ENCODE measurements around the gene PQBP1.
A peak's percentile ranks its signal among the peaks of the same experiment; 100 is the strongest.

The PQBP1 gene

GRCh38 chrX:48924270-48924669, 26.5 kb downstream of the PQBP1 start:
- DNase-seq (ENCODE audit: low read depth) = no peak

DNA sequence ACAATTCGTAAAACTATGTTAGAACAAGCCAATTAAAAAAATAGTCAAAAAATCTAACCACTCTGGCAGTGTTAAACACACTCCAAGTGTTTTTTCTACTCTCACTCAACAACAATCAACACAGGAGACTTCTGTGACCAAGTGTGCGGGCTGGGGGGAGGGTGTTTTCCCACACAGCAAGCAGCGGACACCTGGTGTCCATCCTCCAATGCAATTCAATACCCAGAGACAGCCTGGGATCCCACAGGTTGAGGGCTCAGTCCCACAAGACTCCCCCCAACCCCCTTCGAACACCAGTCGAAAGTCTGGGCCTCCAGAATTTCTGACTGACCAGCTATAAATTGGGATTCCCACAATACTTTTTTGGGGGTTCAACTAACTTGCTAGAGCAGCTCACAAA, 29.4 kb downstream of the PQBP1 start:
- no peak for DNase-seq (ENCODE audit: low read depth)

- no peak for DNase-seq (ENCODE audit: low read depth)
Observed at GRCh38 chrX:48927736-48928382, 30.1 kb downstream of the PQBP1 start.

DNA sequence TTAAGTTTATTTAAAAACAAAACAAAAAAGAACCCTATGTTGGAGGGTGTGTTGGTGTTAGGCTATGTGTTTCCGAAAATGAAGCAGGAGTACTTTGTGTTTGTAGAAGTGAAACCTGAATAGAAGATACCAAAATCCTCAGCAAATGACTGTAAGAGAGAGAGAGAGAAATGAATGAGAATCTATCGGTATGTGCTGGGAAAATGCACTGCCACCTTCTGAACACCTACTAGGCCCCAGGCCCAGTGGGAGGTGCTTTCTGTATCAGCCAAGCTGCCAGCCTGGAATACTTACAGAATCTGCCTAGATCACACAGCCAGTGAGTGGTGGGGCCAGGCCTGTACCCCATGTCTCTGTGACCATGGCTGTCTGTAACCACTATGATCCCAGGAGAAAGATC, 36.0 kb downstream of the PQBP1 start:
- DNase-seq (ENCODE audit: low read depth) = no peak

GRCh38 chrX:48934581-48935300, 37.0 kb downstream of the PQBP1 start:
- no peak for DNase-seq (ENCODE audit: low read depth)

- DNase-seq (ENCODE audit: low read depth) = no peak
Observed at GRCh38 chrX:48935301-48935670, 37.6 kb downstream of the PQBP1 start.

DNA sequence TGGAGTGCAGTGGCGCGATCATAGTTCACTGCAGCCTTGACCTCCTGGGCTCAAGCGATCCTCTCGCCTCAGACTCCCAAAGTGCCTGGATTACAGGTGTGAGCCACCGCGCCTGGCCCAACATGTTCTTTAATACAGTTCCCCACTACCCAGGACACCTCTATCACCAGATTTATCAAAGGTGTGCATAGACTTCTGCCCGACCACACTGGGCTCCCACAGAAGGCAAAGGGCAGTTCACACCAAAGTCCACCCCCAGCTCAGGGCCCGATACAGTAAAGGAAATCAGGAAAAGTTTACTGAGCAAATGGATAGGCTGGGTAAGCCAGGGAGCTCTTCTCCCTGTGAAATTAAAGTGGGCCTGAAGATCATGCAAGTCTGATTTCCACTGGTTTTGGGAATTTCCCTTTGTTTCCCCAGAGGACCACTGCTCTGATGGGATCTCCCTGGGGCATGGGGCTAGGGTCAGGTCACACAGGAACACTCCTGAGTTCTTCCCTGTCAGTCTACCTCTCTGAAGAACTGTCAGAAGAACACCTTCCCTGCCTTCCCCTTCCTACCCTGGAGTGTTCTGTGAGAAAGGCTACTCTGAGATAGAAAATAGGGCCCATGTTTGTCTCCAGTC, 38.8 kb downstream of the PQBP1 start:
- no peak for DNase-seq (ENCODE audit: low read depth)

- peak; percentile 79 for DNase-seq (ENCODE audit: low read depth)
Observed at GRCh38 chrX:48937054-48937907, 39.6 kb downstream of the PQBP1 start.

GRCh38 chrX:48938721-48939425, 41.1 kb downstream of the PQBP1 start:
- no peak for DNase-seq (ENCODE audit: low read depth)

- no peak for DNase-seq (ENCODE audit: low read depth)
Observed at GRCh38 chrX:48939524-48940228, 41.9 kb downstream of the PQBP1 start.

DNA sequence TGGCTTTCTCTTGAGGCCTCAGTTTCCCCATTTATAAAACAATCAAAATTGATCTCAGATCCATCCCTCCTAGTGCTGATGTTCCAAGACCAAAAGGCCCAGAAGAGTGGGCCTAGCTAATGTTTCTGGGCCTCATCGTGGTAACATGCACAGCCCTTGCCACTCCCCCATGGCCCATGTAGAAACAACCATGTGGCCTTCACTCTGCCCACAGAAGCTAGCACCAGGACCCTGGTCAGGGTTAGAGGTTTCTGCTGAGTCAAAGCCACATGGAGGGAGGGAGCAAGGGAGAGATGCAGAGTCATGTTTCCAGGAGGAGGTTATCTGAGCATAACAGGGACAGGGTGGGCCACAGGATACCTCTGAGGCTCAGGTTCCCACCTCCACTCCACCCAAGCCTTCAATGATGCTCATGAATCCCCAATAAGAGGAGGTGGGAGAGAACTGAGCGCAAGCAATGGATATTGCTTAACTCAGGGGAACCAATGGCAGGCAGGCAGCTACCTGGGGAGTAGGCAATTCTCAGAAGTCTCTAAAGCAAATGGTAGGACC, 42.8 kb downstream of the PQBP1 start:
- no peak for DNase-seq (ENCODE audit: low read depth)

DNA sequence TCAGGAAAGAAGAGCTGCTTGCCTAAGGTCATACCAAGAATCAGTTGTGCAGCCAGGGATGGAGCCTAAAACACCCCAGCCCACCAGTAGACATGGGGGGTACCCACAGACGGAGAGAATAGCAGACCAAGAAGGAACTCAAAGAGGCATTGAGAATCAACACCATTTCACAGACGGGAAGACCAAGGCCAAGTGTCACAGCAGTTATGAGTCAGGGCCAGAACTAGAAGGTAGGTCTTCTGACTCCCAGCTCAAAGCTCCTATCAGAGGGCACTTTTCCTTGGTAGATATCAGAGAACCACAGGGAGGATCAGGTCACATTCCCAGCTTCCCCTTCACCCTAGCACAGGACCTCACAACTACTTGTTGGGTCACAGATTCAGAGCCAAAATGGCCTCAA, 45.2 kb downstream of the PQBP1 start:
- DNase-seq (ENCODE audit: low read depth) = no peak

DNA sequence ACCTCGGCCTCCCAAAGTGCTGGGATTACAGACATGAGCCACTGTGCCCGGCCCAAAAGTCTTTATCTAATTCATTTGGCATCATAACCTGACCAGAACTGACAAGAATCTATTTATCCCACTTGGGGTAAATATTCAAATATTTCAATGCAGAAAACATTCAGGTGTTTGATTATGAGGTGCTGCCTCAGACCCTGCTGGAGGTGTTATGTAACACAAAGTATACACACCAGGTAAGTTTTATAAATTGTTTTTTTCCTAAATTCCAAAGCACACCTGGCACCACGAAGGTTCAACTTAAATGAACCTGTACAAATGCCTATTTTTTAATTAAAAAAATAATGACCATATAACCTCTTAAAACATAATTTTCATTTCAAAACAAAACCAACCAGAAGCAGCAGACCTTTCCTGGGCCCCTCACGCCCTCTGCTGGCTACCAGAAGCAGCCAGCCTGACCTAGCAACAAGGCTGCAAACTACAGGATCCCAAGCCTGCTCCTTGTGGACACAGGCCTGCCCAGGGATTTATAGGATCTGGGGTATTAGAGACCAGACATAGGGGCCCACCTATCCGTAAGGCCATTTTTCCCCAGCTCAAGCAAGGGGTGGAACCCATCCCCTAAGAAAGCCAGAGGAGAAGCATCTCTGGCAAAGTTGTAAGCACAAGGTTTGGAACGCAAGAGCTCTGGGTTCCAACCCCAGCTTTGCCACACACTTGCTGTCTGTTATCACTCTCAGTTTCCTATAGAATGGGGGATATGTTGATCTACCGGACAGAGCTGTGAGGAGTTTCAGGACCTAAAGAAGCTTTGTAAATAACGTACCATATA, 48.0 kb downstream of the PQBP1 start:
- DNase-seq (ENCODE audit: low read depth) = no peak

DNA sequence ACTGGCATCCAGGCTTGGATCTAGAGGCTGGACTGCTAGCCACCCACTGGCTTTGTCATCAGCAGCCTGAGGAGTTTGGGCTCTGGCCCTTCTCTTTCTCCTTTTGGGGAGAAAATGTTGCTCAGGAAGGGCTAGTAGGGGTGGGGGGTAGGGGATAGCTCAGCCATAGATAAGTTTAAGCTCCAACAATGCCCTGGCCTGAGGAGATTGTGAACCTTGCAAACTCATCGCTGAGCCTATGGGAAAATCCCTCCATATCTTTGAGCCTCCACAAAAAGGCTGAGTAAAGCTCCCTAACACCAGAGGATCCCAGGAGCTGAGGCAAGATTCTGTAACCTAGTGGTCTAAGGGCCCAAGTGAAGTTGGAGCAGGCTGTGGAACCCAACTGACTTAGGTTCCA, 50.9 kb downstream of the PQBP1 start:
- DNase-seq (ENCODE audit: low read depth) = no peak
